ENCODE data around the gene FOXN1. TPM values are rescaled to one million over a fixed set of nuclear protein-coding genes. Genes with fewer than 3 reads are reported as not detected.

The FOXN1 gene
- total RNA-seq, 2 donors from 2014 or later = not detected

GRCh38 chr17:28555022-28555421, 48.9 kb downstream of the FOXN1 start:
- Mint-ChIP-seq H3K4me1 (peaks cover 18% of the 10 kb centered on the region), H3K27ac (no peak overlapping the region), H3K27me3 (ENCODE audit: insufficient read depth) (no peaks in the 10 kb centered on the region), H3K4me3 (no peak overlapping the region), H3K36me3 (ENCODE audit: low read depth) (peaks cover 51% of the 10 kb centered on the region), H3K9me3 (no peaks in the 10 kb centered on the region)
- H3K9ac ChIP-seq (ENCODE audit: extremely low read depth, low read length, poor library complexity, severe bottlenecking) = no peak overlapping the region
- no peak for DNase-seq
- TF ChIP-seq CTCF (conservative IDR thresholded peaks at IDR 0.05) = no peak
- H3K4me3 ChIP-seq (ENCODE audit: low read length) = no peak overlapping the region
- WGBS, 2 experiments (ENCODE audit: insufficient coverage in 1 of 2, insufficient read length in 1 of 2) = 96% methylated on average over 3 of the region's 3 CpGs
- no peaks in the 10 kb centered on the region for H3K9me3 ChIP-seq (ENCODE audit: control insufficient read depth, low read length)
- no peaks in the 10 kb centered on the region for H3K27me3 ChIP-seq (ENCODE audit: control insufficient read depth, insufficient read depth, low read length, poor library complexity, severe bottlenecking)
- H3K4me1 ChIP-seq (ENCODE audit: control insufficient read depth, insufficient read depth, low read length) = no peaks in the 10 kb centered on the region
- H3K27ac ChIP-seq (ENCODE audit: low read depth, low read length) = no peak overlapping the region
- H3K36me3 ChIP-seq (ENCODE audit: control insufficient read depth, insufficient read depth, low read length) = peaks cover 54% of the 10 kb centered on the region

GRCh38 chr17:28563475-28563874, 57.3 kb downstream of the FOXN1 start:
- Histone ChIP-seq H3K9ac (ENCODE audit: extremely low read depth, low read length, poor library complexity, severe bottlenecking) (no peak overlapping the region), H3K36me3 (ENCODE audit: control insufficient read depth, insufficient read depth, low read length) (peaks cover 26% of the 10 kb centered on the region), H3K27me3 (ENCODE audit: control insufficient read depth, insufficient read depth, low read length, poor library complexity, severe bottlenecking) (no peaks in the 10 kb centered on the region), H3K27ac (ENCODE audit: low read depth, low read length) (no peak overlapping the region), H3K4me1 (ENCODE audit: control insufficient read depth, insufficient read depth, low read length) (no peaks in the 10 kb centered on the region), H3K4me3 (ENCODE audit: low read length) (no peak overlapping the region), H3K9me3 (ENCODE audit: control insufficient read depth, low read length) (no peaks in the 10 kb centered on the region)
- H3K4me3 Mint-ChIP-seq = no peak overlapping the region
- no peak for TF ChIP-seq CTCF (conservative IDR thresholded peaks at IDR 0.05)
- no peaks in the 10 kb centered on the region for H3K9me3 Mint-ChIP-seq
- 100% methylated on average over 2 to 3 of the region's 3 CpGs for WGBS, 2 experiments (ENCODE audit: insufficient coverage in 1 of 2, insufficient read length in 1 of 2)
- H3K27ac Mint-ChIP-seq = peak overlapping the region; percentile 4
- no peaks in the 10 kb centered on the region for H3K27me3 Mint-ChIP-seq (ENCODE audit: insufficient read depth)
- DNase-seq = no peak
- no peaks in the 10 kb centered on the region for H3K4me1 Mint-ChIP-seq
- H3K36me3 Mint-ChIP-seq (ENCODE audit: low read depth) = peaks cover 41% of the 10 kb centered on the region

GRCh38 chr17:28567604-28568003, 61.5 kb downstream of the FOXN1 start:
- H3K36me3 ChIP-seq (ENCODE audit: control insufficient read depth, insufficient read depth, low read length) = peaks cover 5% of the 10 kb centered on the region
- no peaks in the 10 kb centered on the region for H3K4me1 ChIP-seq (ENCODE audit: control insufficient read depth, insufficient read depth, low read length)
- H3K9ac ChIP-seq (ENCODE audit: extremely low read depth, low read length, poor library complexity, severe bottlenecking) = no peak overlapping the region
- H3K4me3 ChIP-seq (ENCODE audit: low read length) = no peak overlapping the region
- Mint-ChIP-seq H3K4me1 (peaks cover 16% of the 10 kb centered on the region), H3K27ac (no peak overlapping the region), H3K9me3 (no peaks in the 10 kb centered on the region), H3K36me3 (ENCODE audit: low read depth) (peaks cover 29% of the 10 kb centered on the region), H3K27me3 (ENCODE audit: insufficient read depth) (peaks cover under 1% of the 10 kb centered on the region), H3K4me3 (no peak overlapping the region)
- H3K27ac ChIP-seq (ENCODE audit: low read depth, low read length) = no peak overlapping the region
- TF ChIP-seq CTCF (conservative IDR thresholded peaks at IDR 0.05) = no peak
- H3K27me3 ChIP-seq (ENCODE audit: control insufficient read depth, insufficient read depth, low read length, poor library complexity, severe bottlenecking) = no peaks in the 10 kb centered on the region
- WGBS, 2 experiments (ENCODE audit: insufficient coverage in 1 of 2, insufficient read length in 1 of 2) = 88 to 89% methylated on average over 3 of the region's 3 CpGs
- no peaks in the 10 kb centered on the region for H3K9me3 ChIP-seq (ENCODE audit: control insufficient read depth, low read length)
- peak; percentile 5 for DNase-seq
